Endothelial cell of umbilical vein (primary cell): ENCODE measurements around the gene DUOXA2. TPM values are rescaled to one million over a fixed set of nuclear protein-coding genes. Genes with fewer than 3 reads are reported as not detected.

ENCODE experiments used
- BruUV-seq: library from RNA; stranded (reverse); fragments of 400-500 nt; replicated peaks from 2 replicates; lab custom pipeline; 2021; lab: Mats Ljungman, UMichigan
- CTCF ChIA-PET: fragments of 300-600, 350-600 bp; sonication (Branson Sonifier 250); formaldehyde crosslinking; loops from one replicate; lab custom pipeline; 2021; ENCODE audit warnings: antibody characterized with exemption, inconsistent platforms; lab: Charles Lee
- POLR2A ChIA-PET: fragments of 300-600, 350-600 bp; sonication (Branson Sonifier 250); formaldehyde crosslinking; loops from one replicate; lab custom pipeline; 2021; ENCODE audit warnings: antibody characterized with exemption, inconsistent platforms; lab: Charles Lee
- DNase-seq: peaks from one replicate; pipeline ENCODE4 v3.0.0-alpha.2; 2011; ENCODE audit warnings: low read depth, low spot score
- FAIRE-seq: peaks from 2 replicates; lab custom pipeline; 2011; peaks lifted over from hg19 to GRCh38; lab: Jason Lieb, UNC
- H2AFZ ChIP-seq: 2 replicates; pipeline ENCODE4 v1.6.0; 2012; ENCODE audit warnings: low read depth, low read length, control low read depth, inconsistent platforms
- H3K27ac ChIP-seq: 2 replicates; pipeline ENCODE4 v1.5.1; 2011; ENCODE audit warnings: low read depth, mild to moderate bottlenecking, control low read depth, low read length, moderate library complexity; ENCODE audit not compliant: insufficient read depth
- H3K27me3 ChIP-seq, 2 experiments: 2 replicates each; pipeline versions ENCODE4 v1.6.0 to v1.6.1; 2011; ENCODE audit warnings: low read length in 2 of 2, mixed read lengths in 1 of 2; ENCODE audit not compliant: control insufficient read depth in 2 of 2, insufficient read depth in 2 of 2
- H3K36me3 ChIP-seq, 2 experiments: 2 replicates in 1 of 2; 3 replicates in 1 of 2; pipeline ENCODE4 v1.5.1; 2011; ENCODE audit warnings: low read length in 2 of 2, mild to moderate bottlenecking in 1 of 2, moderate library complexity in 1 of 2; ENCODE audit not compliant: control insufficient read depth in 2 of 2, insufficient read depth in 2 of 2; ENCODE audit errors: extremely low read depth in 1 of 2
- H3K4me1 ChIP-seq: 3 replicates; pipeline ENCODE4 v1.5.1; 2011; ENCODE audit warnings: mild to moderate bottlenecking, low read length; ENCODE audit not compliant: control insufficient read depth, insufficient read depth; ENCODE audit errors: extremely low read depth
- H3K4me2 ChIP-seq: 2 replicates; pipeline ENCODE4 v1.6.1; 2011; ENCODE audit warnings: low read length, control low read depth, mixed read lengths; ENCODE audit not compliant: insufficient read depth
- H3K4me3 ChIP-seq, 3 experiments: fragments of 200-600 bp in 1 of 3; sonication (generic), shearing (Covaris generic) in 1 of 3; replicated peaks in 1 of 3; 2 replicates each; pipeline ENCODE4 v1.5.1; 2011 to 2016; ENCODE audit warnings: control low read depth in 3 of 3, low read length in 3 of 3, mild to moderate bottlenecking in 2 of 3, inconsistent platforms in 1 of 3, low read depth in 1 of 3, moderate library complexity in 1 of 3; ENCODE audit not compliant: insufficient read depth in 1 of 3
- H3K79me2 ChIP-seq: 2 replicates; pipeline ENCODE4 v1.6.0; 2012; ENCODE audit warnings: low read length, inconsistent platforms; ENCODE audit not compliant: control insufficient read depth, insufficient read depth
- H3K9ac ChIP-seq: replicated peaks from 2 replicates; pipeline ENCODE3; 2011; ENCODE audit warnings: low read length, control low read depth; ENCODE audit not compliant: insufficient read depth; ENCODE audit errors: extremely low read depth
- H3K9me1 ChIP-seq: replicated peaks from 3 replicates; pipeline ENCODE4 v1.6.0; 2011; ENCODE audit warnings: mild to moderate bottlenecking, low read length; ENCODE audit not compliant: control insufficient read depth, insufficient read depth; ENCODE audit errors: extremely low read depth
- H3K9me3 ChIP-seq: replicated peaks from 2 replicates; pipeline ENCODE4 v1.5.1; 2012; ENCODE audit warnings: low read length, inconsistent platforms; ENCODE audit not compliant: control insufficient read depth, insufficient read depth
- H4K20me1 ChIP-seq: replicated peaks from 2 replicates; pipeline ENCODE3; 2011; ENCODE audit warnings: mild to moderate bottlenecking, low read length; ENCODE audit not compliant: control insufficient read depth, insufficient read depth; ENCODE audit errors: extremely low read depth
- CTCF ChIP-seq, 2 donors: IDR thresholded peaks; 1 replicate in 1 of 2; 2 replicates in 1 of 2; pipeline ENCODE4 v1.5.1; 2011; ENCODE audit warnings: low read length in 2 of 2, mild to moderate bottlenecking in 2 of 2, moderate library complexity in 2 of 2, control low read depth in 1 of 2, inconsistent platforms in 1 of 2, low read depth in 1 of 2; ENCODE audit not compliant: insufficient read depth in 1 of 2; ENCODE audit errors: extremely low read depth in 1 of 2
- EZH2 ChIP-seq: IDR thresholded peaks from 2 replicates; pipeline ENCODE4 v1.6.1; 2012; ENCODE audit warnings: borderline replicate concordance, low read depth, mild to moderate bottlenecking, moderate library complexity, low read length, inconsistent platforms; ENCODE audit not compliant: severe bottlenecking
- FOS ChIP-seq: IDR thresholded peaks from 2 replicates; pipeline ENCODE4 v1.6.1; 2011; ENCODE audit warnings: mild to moderate bottlenecking, low read length, moderate library complexity, borderline replicate concordance; ENCODE audit not compliant: insufficient read depth
- GATA2 ChIP-seq: IDR thresholded peaks from 2 replicates; pipeline ENCODE4 v1.7.0; 2011; ENCODE audit warnings: low read depth, mild to moderate bottlenecking, moderate library complexity, mixed read lengths, low read length; ENCODE audit not compliant: insufficient read length, insufficient read depth
- JUN ChIP-seq: IDR thresholded peaks from 2 replicates; pipeline ENCODE4 v1.6.1; 2011; ENCODE audit warnings: borderline replicate concordance, low read depth; ENCODE audit not compliant: insufficient read length, insufficient read depth
- MYC ChIP-seq: IDR thresholded peaks from one replicate; pipeline ENCODE4 v1.6.1; 2011; ENCODE audit warnings: mild to moderate bottlenecking, low read depth, low read length
- POLR2A ChIP-seq: IDR thresholded peaks from 2 replicates; pipeline ENCODE4 v1.6.1; 2012; ENCODE audit warnings: low read depth, mild to moderate bottlenecking, control low read depth, low read length
- POLR2AphosphoS5 ChIP-seq: IDR thresholded peaks from 2 replicates; pipeline ENCODE4 v1.6.1; 2012; ENCODE audit warnings: low read depth, mild to moderate bottlenecking, control low read depth, low read length, moderate library complexity; ENCODE audit not compliant: insufficient read depth
- dilution Hi-C: fragments of 300-500 bp; cut with MboI; formaldehyde crosslinking; loops from one replicate; pipeline ENCODE4 v1.15.0; 2019; ENCODE audit warnings: low sequenced_read_pairs; ENCODE audit not compliant: extremely low pct_ligation_motif_present
- intact Hi-C: fragments of 100-400 bp; cut with micrococcal nuclease; formaldehyde crosslinking; loops from one replicate; pipeline ENCODE4 v1.10.0; 2022
- polyA plus RNA-seq, 4 experiments: library from polyadenylated mRNA; depleted of rRNA in 3 of 4; stranded (reverse) in 3 of 4; unstranded in 1 of 4; fragments of >200 nt; gene quantifications; 2 replicates each; pipeline versions ENCODE4 v1.2.1 to v1.2.3, GENCODE V29; 2011 to 2012; ENCODE audit warnings: missing spikeins in 1 of 4
- total RNA-seq: library from RNA; stranded (reverse); gene quantifications from 2 replicates; pipeline ENCODE4 v1.2.3, GENCODE V29; 2021
- TF ChIP-seq, protein P1 (sequence below): IDR thresholded peaks from 2 replicates; pipeline ENCODE4 v1.6.1; 2011; ENCODE audit not compliant: insufficient read depth, insufficient read length

DUOXA2 gene
- total and polyA plus RNA-seq, 2 donors (not counting 3 experiments of a cell fraction or from before 2014, with no cell fraction given) = not detected

GRCh38 chr15:45101749-45102148, 12.4 kb upstream of the DUOXA2 start:
- intact Hi-C loops (no loop called here), dilution Hi-C loops (no loop called here)
- DNase-seq (no peak), FAIRE-seq (no peak)
- ChIA-PET POLR2A (no interaction called here), CTCF (no interaction called here)
- Histone ChIP-seq H4K20me1 (no peaks in the 10 kb centered on the region), H3K27me3 (peaks cover 2 to 17% of the 10 kb centered on the region in 2 experiments), H3K27ac (no peak overlapping the region), H2AFZ (no peak overlapping the region), H3K4me2 (no peak overlapping the region), H3K9ac (no peak overlapping the region), H3K4me3 (no peak overlapping the region), H3K4me1 (no peaks in the 10 kb centered on the region), H3K36me3 (no peaks in the 10 kb centered on the region), H3K9me1 (no peaks in the 10 kb centered on the region), H3K9me3 (no peaks in the 10 kb centered on the region), H3K79me2 (no peaks in the 10 kb centered on the region)
- BruUV-seq = no TSS peak
- no peak for TF ChIP-seq GATA2
- TF ChIP-seq, protein P1, sequence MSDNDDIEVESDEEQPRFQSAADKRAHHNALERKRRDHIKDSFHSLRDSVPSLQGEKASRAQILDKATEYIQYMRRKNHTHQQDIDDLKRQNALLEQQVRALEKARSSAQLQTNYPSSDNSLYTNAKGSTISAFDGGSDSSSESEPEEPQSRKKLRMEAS = no peak
- TF ChIP-seq CTCF (IDR thresholded peaks at IDR 0.05; ENCODE audit: extremely low read depth in 1 of 2, insufficient read depth in 1 of 2, low read depth in 1 of 2, low read length in 2 of 2) = no peak
- no peak for TF ChIP-seq JUN
- no peak for TF ChIP-seq EZH2
- no peak for TF ChIP-seq MYC
- no peak for TF ChIP-seq POLR2AphosphoS5
- TF ChIP-seq FOS = no peak
- TF ChIP-seq POLR2A = no peak
